Left colon (tissue), 2 donors: Measurements from ENCODE around the gene CDH15. TPM values are rescaled to one million over a fixed set of nuclear protein-coding genes. Genes with fewer than 3 reads are reported as not detected.

Source experiments
- ATAC-seq: fragments of 200-7000 bp; cut with Tn5 transposase; one replicate; pipeline ENCODE4 v1.9.1; 2020; ENCODE audit warnings: mild to moderate bottlenecking, moderate library complexity
- DNase-seq, 2 donors: peaks; one replicate each; pipeline ENCODE4 v3.0.0-alpha.2; 2020
- intact Hi-C, 2 donors: fragments of 100-400 bp; cut with DNase I in 1 of 2; cut with micrococcal nuclease in 1 of 2; formaldehyde crosslinking; loops; one replicate each; pipeline versions ENCODE4 v1.11.2 to v1.14.0; 2022; cut with DNase I, micrococcal nuclease
- long read RNA-seq: library from polyadenylated mRNA; unstranded; transcript quantifications from one replicate; pipeline ENCODE4 v2.0.0, GENCODE V29; 2021
- total RNA-seq, 2 donors: library from RNA; stranded (reverse); fragmentation: NEBNext Ultra II Directional; extraction: Animal tissue kit (Norgen Biotek cat#: 25700); gene quantifications; one replicate each; pipeline ENCODE4 v1.2.1, GENCODE V29; 2021
- donor health status: DM: no; HTN: no; CAD: no.
- donor health status: DM: yes; HTN: yes; CAD: no.

CDH15 gene, protein sequence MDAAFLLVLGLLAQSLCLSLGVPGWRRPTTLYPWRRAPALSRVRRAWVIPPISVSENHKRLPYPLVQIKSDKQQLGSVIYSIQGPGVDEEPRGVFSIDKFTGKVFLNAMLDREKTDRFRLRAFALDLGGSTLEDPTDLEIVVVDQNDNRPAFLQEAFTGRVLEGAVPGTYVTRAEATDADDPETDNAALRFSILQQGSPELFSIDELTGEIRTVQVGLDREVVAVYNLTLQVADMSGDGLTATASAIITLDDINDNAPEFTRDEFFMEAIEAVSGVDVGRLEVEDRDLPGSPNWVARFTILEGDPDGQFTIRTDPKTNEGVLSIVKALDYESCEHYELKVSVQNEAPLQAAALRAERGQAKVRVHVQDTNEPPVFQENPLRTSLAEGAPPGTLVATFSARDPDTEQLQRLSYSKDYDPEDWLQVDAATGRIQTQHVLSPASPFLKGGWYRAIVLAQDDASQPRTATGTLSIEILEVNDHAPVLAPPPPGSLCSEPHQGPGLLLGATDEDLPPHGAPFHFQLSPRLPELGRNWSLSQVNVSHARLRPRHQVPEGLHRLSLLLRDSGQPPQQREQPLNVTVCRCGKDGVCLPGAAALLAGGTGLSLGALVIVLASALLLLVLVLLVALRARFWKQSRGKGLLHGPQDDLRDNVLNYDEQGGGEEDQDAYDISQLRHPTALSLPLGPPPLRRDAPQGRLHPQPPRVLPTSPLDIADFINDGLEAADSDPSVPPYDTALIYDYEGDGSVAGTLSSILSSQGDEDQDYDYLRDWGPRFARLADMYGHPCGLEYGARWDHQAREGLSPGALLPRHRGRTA
- not detected for total RNA-seq
- long read RNA-seq = 0 reads

DNA sequence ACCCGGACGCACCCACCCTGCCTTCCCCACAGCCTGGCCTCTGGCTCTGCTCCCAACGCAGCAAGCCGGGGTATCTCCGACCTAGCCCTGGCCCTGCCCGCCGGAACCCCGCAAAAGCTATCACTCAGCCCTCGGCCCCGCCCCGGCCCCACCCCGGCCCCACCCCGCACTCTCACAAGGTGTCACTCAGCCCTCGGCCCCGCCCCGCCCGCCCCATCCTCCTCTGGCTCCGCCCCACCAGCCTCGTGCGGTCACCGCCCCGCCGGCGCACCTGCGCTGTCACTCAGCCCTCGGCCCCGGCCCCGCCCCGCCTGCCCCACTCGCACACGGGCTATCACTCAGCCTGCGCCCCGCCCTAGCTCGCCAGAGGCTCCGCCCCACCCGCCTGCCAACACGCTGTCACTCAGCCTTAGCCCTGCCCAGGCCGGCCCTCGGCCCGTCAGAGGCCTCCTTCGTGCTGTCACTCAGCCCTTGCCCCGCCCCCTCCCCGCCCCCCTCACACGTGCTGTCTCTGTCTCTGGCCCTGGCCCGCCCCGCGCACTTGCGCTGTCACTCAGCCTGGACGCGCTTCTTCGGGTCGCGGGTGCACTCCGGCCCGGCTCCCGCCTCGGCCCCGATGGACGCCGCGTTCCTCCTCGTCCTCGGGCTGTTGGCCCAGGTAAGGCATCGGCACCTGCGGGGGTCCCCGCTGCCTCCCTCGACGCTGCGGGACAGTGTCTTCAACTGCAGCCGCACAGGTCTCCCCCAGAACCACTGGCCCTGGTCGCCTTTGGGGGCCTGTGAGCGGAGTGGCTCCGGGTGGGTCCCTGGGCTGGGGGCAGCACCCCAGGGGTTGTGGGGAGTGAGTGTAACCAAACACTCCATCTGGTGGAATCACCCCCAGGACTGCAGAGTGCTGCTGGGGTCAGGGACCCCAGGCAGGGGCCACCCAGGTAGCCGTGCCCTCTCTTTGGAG lies at the start of gene CDH15:
TSS of gene CDH15 (plus strand) at position 533 of the 955 bp plus-strand sequence. CDS start at position 617, 84 bp downstream.
- ATAC-seq (peak; percentile 87), DNase-seq (peak; percentile 97 to 99)
- intact Hi-C loops = no loop called here

DNA sequence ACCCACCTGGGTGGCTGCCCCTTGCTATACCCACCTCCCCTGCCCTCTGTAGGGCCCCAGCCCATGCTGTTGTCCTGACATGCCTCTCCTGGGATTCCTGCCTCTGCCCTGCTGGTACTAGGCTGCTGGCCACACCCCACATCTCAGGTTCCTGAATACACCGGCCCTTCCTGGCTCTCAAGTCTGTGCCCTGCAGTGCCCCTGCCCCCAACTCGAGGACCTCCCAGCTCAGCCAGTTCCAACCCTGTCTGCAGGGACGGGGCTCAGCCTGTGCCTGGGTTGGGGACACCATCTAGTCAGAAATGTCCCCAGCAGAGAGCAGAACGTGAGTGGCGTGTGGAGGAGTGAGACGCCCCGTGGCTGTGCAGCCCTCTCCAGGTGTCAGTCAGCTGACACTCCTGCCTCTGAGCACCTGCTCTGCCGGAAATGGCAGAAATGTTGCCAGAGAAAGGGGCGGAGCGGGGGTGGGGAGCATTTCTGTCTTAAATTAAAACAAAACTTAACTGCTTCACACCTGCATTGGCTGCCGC lies 49.2 kb upstream of the CDH15 start:
- peak; percentile 78 to 82 for DNase-seq

DNA sequence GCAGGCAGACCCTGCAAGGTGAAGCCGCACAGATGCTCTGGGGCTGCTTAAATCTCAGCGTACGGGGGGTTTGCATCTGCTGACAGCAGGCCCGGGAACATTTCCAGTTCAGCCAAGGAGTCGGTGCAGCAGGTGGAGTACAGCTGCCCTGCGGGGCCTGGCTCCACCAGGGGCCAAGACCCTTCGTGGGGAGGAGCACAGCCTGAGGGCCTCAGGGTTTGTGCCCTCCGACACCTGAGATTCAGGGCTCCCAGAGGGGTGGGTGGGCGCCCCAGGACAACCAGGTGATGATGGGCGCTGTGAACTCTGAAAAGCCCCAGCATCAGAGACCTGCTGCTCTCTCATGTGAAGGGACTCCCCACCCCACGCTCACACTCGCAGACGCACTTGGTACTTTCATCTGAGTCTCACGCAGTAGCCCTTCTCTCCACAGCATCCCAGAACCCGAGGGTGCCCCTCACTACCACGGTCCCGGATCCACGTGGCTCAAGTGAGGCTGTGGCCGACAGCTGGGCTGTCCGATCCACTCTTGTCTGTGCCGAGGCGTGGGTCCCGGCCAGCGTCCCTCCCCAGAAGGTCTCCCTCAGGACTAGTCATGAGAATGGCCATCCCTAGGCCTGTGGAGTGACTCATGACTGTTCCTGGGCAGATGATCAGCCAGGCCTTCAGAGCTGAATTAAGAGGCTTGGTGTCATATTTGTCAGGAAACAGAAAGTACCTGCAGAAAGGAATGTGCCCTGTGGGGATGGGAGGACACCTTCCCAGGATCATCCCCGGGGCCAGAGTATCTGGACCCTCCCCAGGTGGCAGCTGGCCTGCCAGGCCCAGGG lies 48.3 kb upstream of the CDH15 start:
- intact Hi-C loops = no loop called here
- DNase-seq = no peak
- ATAC-seq = no peak

More for the DNA sequence above, 49.2 kb upstream of the CDH15 start:
- intact Hi-C loops = no loop called here
- ATAC-seq = peak; percentile 91

DNA sequence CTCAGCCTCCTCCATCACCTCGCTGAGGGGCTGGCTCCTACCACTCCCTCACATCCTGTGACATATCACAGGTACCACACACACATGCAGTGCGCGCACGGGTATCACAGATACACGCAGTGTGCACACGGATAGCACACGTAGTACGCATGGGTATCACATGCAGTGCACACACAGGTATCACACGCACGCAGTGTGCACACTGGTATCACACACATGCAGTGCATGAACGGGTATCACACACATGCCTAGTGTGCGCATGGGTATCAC lies 47.8 kb upstream of the CDH15 start:
- intact Hi-C loops = no loop called here
- ATAC-seq (no peak), DNase-seq (no peak)

DNA sequence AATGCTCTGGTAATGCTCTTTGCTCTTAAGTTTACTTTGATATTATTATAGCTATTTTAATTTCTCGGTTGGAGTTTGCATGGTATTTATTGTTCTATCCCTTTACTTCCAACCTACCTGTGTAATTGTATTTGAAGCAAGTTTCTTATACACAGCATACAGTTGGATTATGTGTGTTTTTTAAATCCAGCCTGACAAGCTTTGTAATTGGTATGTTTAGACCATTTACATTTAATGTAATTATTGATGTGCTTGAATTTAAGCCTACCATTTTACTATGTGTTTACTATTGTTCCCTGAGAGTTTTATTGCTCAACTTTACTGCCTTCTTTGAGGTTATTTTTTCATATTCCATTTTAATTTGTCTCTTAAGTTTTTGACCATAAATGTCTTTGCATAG lies 42.2 kb upstream of the CDH15 start:
- intact Hi-C loops = no loop called here
- no peak for ATAC-seq
- DNase-seq = no peak

DNA sequence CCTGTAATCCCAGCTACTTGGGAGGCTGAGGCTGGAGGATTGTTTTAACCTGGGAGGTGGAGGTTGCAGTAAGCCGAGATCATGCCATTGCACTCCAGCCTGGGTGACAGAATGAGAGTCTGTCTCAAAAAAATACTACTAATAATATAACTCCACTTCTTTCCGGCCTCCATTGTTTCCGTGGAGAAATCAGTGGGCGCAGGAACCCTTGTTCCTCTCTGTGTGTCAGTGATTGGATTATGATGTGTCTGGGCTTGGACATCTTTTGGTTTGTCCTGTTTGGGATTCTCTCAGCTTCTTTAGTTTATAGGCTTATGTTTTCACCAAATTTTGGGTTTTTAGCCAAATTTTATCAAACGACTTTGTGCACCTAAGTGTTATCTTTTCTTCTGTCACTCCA lies 41.1 kb upstream of the CDH15 start:
- intact Hi-C loops = no loop called here
- ATAC-seq = no peak
- DNase-seq = no peak

DNA sequence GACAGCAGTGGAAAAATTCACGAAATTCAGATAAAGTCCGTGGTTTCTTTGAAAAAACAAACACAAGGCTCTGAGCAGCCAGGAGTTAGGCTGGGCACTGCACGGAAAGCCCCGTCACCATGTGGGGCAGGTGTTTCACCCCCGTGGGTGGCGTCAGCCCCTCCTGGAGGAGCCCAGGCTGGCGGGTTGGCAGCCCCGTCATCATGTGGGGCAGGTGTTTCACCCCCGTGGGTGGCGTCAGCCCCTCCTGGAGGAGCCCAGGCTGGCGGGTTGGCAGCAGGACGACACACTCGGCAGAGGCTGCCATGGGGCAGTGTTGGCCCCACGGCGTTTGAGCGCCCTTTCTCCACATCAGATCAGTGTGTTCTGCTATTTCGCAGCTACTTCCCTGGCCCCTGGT lies 39.8 kb upstream of the CDH15 start:
- DNase-seq = no peak
- no peak for ATAC-seq
- intact Hi-C loops = no loop called here

DNA sequence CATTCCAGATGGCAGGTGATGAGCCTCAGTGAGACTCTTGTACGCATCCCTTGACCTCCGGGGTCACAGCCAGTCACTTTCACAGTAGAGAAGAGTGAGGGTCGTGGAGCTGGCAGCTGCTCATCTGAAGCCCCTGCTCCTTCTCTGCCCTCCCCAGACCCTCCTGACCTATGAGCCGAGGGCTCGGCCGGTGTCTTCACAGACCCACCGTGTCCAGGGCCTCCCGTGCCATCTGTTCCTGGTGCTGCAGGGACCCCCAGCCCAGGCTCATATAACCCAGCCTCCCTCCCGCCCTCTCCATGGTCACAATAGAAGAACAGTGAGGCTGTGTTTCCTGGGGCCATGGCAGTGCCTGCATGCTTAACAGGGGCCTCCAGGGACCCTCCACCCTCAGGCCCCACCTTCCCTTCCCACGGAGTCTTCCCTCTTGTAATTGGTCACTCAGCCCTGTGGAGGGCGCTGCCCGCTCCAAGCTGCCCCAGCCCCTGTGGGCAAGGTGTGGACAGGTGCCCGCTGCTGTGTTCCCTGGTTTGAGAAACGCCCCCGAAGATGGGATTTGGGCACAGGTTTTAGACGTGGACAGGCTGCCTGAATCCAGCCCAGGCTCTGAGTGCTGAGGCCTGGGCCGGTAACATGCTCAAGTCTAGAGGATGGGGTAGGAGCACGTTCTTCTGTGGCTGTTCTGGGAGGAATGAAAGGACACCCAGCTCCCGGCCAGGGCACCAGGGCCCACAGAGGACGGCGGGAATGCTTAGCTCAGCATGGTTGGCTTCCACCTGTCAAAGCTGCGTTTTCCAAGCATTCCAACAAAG lies 39.1 kb upstream of the CDH15 start:
- ATAC-seq = peak; percentile 9
- DNase-seq = no peak
- intact Hi-C loops = no loop called here

DNA sequence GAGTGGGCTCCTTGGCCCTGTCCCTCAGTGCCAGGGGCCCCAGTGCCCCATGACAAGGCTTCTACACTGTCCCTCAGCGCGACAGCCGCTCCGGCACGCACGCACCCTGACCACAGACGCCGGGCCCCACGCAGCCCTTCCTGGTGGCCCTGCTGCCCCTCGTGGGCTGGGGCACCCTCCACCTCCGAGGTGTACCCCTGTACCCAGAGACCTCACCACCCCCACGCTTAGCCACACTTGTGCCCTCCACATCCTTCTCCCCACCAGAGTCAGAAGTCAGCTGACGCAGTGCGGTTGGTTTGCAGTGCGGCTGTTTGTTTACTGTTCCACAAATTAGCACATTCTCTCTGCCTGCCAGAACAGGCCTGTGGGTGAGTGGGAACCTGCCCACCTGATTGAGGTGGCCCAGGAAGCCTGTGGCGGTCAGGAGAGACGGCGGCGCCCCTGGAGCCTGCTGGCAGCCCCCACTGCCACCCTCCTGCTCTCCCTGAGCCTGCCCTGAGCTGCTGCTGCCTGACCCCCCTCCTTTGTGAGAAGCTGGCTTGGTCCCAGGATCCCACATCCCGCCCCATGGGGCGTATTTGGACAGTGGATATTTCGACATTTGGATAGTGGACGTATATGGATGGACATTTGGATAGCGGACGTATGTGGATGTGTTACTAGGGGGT lies 38.0 kb upstream of the CDH15 start:
- intact Hi-C loops = no loop called here
- ATAC-seq (no peak), DNase-seq (no peak)

DNA sequence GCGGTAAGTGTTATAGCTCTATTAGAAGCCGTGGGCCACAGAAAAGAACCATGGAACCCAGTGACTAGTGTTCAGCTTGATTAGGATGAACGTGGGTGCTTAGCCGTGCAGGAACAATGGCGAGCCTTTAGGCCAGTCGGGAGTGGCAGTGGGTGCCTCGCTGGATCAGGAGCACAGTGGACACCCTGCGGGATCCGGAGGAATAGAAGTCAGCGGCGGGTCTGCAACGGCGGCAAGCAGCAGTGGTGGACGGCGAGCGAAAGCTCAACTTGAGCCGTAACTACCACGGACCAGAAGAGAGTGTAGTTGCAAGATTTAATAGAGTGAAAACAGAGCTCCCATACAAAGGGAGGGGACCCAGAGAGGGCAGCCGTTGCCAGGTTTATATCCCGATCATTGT lies 37.3 kb upstream of the CDH15 start:
- intact Hi-C loops = no loop called here
- DNase-seq (no peak), ATAC-seq (no peak)

DNA sequence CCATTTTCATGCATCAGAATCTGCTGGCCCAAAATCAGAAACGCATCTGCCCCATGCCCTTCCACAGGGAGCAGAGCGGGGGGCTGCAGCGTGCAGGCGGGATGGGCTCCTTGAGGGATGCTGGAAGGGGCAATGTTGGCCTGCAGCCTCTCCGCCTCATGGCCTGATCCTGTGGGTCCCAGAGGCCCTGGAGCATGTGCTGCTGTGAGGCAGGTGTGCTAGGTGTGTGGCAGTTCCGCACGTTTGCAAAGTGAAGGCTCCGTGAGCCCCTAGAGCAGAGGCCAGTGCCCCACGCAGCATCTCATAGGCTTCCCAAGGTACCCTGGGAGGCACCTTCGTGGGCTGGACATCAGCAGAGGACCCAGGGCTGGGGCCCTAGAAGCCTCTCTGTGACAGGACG lies 36.4 kb upstream of the CDH15 start:
- DNase-seq = no peak
- intact Hi-C loops = no loop called here
- no peak for ATAC-seq

DNA sequence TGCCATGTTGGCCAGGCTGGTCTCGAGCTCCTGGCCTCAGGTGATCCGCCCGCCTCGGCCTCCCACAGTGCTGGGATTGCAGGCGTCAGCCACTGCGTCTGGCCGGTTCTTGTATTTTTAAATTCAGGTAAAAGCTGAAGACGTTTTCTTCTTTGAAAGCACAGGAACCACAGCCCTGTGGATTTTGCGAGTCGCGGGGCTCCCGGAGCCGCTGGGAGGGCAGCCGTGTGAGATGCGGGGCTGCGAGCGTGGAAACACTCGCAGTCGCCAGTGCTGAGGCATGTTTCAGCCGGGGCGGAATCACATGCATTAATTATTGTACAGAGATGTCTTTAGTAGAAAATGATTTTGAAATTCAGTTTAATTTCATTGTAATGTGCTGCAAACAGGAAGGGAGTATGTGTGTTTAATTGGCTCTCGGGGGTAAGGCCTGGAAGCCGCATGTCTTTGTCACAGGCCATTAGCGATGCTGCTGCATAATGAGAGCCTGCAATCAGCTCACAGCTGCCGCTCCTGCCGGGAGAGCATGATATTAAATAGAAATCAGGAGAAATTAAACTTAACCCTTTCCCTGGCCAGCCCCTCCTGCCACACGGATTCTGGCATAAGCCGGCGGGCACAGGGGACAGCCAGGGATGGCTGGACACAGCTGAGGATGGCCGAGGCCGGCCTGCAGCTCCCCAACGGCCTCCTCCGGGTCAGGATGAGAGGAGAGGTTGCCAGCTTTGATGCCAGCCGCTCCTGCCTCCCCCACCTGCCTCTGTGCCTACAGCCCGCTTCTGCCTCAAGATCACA lies 35.4 kb upstream of the CDH15 start:
- DNase-seq (no peak), ATAC-seq (no peak)
- intact Hi-C loops = no loop called here

DNA sequence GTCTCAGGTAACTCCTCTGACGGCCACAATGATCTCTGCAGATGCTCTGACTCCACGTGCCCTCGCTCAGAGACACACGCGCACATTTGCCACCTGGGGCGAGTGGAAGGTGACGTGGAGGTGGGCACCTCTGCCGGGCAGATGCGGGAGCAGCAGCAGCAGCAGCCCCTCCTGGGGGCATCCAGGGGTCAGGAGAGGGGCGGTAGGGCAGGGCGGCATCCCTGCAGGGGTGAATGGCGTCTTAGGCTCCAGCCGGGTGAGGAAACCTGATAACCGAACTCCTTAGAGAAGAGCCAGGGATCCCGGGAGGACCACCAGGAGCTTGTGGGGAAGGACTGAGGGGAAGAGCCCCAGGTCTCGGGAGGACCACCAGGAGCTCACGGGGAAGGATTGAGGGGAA lies 34.6 kb upstream of the CDH15 start:
- DNase-seq = no peak
- intact Hi-C loops = no loop called here
- no peak for ATAC-seq

DNA sequence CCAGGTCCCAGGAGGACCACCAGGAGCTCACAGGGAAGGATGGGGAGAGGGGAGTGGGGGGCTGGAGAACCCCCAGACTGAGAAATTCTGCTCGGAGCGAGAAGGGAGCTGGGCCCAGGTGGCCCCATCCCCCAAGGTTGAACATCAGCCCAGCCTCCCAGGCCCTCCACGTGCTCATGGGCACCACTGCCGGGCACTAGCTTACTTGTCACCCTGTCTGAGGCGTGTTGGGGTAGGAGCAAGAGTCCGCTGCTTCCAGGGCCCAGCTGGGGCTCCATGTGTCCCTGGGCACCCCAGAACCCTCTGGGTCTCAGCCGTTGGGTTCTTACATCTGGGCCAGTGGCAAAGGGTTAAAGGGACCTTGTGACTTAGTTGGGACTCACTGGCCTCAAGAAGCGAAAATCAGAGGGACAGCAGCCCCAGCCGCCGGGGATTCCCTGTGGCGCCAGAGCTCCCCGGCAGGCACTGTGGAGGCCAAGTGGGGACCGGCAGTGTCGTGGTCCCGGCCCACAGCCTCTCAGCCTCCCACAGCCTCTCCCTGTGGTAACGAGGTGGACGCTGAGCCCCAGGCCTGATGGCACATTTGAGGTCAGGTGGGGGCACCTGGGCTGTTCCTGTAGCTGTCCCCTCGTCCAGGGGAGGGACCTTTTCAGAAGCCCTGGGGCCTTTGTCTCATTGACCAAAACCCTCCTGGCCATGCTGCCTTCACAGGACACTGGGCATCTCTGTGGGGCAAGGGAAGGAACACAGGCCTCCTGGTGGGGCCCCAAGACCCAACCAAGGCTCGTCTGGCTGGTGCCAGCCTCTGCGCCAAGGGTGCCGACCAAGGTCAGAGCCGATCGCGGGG lies 33.7 kb upstream of the CDH15 start:
- intact Hi-C loops = no loop called here
- DNase-seq (no peak), ATAC-seq (no peak)

DNA sequence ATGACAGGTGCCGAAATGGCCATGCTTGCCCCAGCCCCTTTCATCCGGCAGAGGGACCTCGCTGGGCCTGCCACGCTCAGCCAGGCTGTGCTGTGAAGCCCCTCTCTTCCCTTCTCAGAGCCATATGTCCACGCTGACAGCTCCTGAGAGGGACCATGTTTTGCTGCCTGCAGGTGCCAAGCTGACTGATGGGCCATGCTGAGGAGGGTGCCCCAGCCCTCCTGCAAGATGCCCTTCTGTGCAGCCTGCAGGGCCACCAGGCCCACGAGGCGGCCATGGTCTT lies 33.1 kb upstream of the CDH15 start:
- no peak for DNase-seq
- ATAC-seq = no peak
- intact Hi-C loops = no loop called here
